Measurements from ENCODE around the gene STK4. TPM values are rescaled to one million over a fixed set of nuclear protein-coding genes. Genes with fewer than 3 reads are reported as not detected.

STK4 gene
- total RNA-seq, 1 experiment from 2014 or later: 43.0 TPM

DNA sequence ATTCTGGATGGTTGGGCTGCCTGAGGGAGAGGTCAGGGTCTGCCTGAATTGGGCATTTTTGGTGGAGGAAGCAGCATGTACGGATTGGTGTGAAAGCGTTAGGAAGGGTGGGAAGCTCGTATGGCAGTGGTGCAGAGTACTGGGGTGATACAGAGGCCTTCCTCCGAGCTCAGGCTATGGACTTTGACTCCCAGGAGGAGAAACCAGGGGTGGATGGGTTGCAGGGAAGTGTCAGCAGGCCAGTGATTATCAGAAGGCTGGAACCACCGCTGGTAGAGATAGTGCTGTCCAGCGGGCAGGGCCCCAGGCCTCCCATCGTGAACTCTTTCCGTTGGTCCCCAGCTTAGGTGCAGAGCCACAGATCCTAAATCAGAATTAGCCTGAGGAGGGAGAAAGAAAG is 143.3 kb downstream of the STK4 start:
- Mint-ChIP-seq H3K27me3 (ENCODE audit: low read depth) (peaks cover 4% of the 10 kb centered on the region; the same call in 1 of the 2 replicates), H3K9me3 (no peaks in the 10 kb centered on the region), H3K27ac (no peak overlapping the region; a peak in 1 of 7 replicates), H3K36me3 (ENCODE audit: insufficient read depth in 1 of 3, low read depth in 3 of 3) (no peaks in the 10 kb centered on the region), H3K4me1 (peaks cover 0 to 9% of the 10 kb centered on the region in 2 experiments; a peak in 3 of 4 replicates), H3K4me3 (no peak overlapping the region)
- Histone ChIP-seq H3K27ac (ENCODE audit: insufficient read length, low read depth, low read length) (no peak overlapping the region), H2BK15ac (ENCODE audit: low read depth, low read length) (no peak overlapping the region), H2BK12ac (ENCODE audit: insufficient read length, low read depth, low read length) (no peak overlapping the region), H3K14ac (ENCODE audit: insufficient read depth, low read length) (no peak overlapping the region), H2AFZ (ENCODE audit: low read length) (no peak overlapping the region), H3K23ac (ENCODE audit: insufficient read length, low read depth, low read length) (no peak overlapping the region), H4K20me1 (ENCODE audit: control insufficient read depth, insufficient read depth, insufficient read length) (no peaks in the 10 kb centered on the region), H3K56ac (ENCODE audit: insufficient read length, low read depth, low read length) (no peak overlapping the region), H3K18ac (ENCODE audit: insufficient read length, low read depth, low read length) (no peak overlapping the region), H3K9ac (ENCODE audit: extremely low read depth, insufficient read length, low read length) (no peak overlapping the region), H2BK120ac (ENCODE audit: low read depth, low read length, poor library complexity, severe bottlenecking) (no peak overlapping the region), H3K4ac (ENCODE audit: low read depth, low read length) (no peak overlapping the region), H3K9me3 (ENCODE audit: control insufficient read depth, low read depth, low read length) (no peaks in the 10 kb centered on the region), H4K8ac (replicated peaks; ENCODE audit: insufficient read length, low read depth, low read length) (no peak overlapping the region), H4K5ac (ENCODE audit: insufficient read length, low read depth, low read length) (no peak overlapping the region), H3K79me1 (ENCODE audit: insufficient read depth, low read depth, low read length, poor library complexity, severe bottlenecking) (no peaks in the 10 kb centered on the region), H3K4me2 (ENCODE audit: insufficient read depth, insufficient read length, low read length) (no peak overlapping the region), H2BK20ac (ENCODE audit: low read depth, low read length, poor library complexity, severe bottlenecking) (no peak overlapping the region), H2AK5ac (ENCODE audit: insufficient read length, low read length) (no peak overlapping the region), H3K79me2 (ENCODE audit: insufficient read depth, low read length) (no peaks in the 10 kb centered on the region), H3K23me2 (ENCODE audit: insufficient read length, low read depth, low read length, poor library complexity, severe bottlenecking) (no peaks in the 10 kb centered on the region), H4K91ac (ENCODE audit: insufficient read length, low read depth, low read length) (no peak overlapping the region), H2BK5ac (ENCODE audit: insufficient read length, low read length) (no peak overlapping the region), H3K27me3 (ENCODE audit: insufficient read depth, low read length) (no peaks in the 10 kb centered on the region), H3T11ph (ENCODE audit: low read length) (no peak overlapping the region), H3K4me1 (ENCODE audit: insufficient read depth, low read length) (no peaks in the 10 kb centered on the region)
- TF ChIP-seq, protein P1, sequence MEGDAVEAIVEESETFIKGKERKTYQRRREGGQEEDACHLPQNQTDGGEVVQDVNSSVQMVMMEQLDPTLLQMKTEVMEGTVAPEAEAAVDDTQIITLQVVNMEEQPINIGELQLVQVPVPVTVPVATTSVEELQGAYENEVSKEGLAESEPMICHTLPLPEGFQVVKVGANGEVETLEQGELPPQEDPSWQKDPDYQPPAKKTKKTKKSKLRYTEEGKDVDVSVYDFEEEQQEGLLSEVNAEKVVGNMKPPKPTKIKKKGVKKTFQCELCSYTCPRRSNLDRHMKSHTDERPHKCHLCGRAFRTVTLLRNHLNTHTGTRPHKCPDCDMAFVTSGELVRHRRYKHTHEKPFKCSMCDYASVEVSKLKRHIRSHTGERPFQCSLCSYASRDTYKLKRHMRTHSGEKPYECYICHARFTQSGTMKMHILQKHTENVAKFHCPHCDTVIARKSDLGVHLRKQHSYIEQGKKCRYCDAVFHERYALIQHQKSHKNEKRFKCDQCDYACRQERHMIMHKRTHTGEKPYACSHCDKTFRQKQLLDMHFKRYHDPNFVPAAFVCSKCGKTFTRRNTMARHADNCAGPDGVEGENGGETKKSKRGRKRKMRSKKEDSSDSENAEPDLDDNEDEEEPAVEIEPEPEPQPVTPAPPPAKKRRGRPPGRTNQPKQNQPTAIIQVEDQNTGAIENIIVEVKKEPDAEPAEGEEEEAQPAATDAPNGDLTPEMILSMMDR (conservative IDR thresholded peaks at IDR 0.05): no peak
- no peak for DNase-seq
- WGBS (ENCODE audit: extremely low coverage, insufficient read length, low lambda C conversion rate): no CpG with 5 or more reads among the region's 8 CpGs

All from H9 (cell line).